ENCODE data around the gene KCTD4.

KCTD4 gene

DNA sequence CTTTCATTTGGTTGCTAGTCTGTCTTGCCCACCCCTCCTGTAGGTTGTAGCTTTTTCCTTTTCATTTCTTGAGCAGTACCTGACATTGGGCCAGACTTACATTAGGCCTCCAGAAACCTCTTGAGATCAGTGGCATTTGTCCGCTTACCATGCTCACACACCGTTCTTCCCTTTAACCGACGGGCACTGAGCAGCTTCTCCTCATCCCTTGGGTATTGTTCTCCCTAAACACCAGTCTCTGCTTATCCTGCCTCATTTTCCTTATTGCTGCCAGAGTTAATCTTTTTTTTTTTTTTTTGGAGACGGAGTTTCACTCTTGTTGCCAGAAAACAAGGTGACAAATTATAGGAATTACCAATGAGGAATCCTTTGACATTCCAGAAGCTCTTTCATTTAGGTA, 27.2 kb upstream of the KCTD4 start:
- DNase-seq: no peak
- TF ChIP-seq CTCF (IDR thresholded peaks at IDR 0.05; ENCODE audit: low read depth, low read length): no peak
- Histone ChIP-seq H3K4me3 (ENCODE audit: low read depth, low read length) (no peak overlapping the region), H3K4me1 (no peaks in the 10 kb centered on the region), H3K9me3 (no peaks in the 10 kb centered on the region), H3K36me3 (no peaks in the 10 kb centered on the region), H3K27me3 (no peaks in the 10 kb centered on the region)

GRCh38 chr13:45226024-45226423, 25.2 kb upstream of the KCTD4 start:
- Histone ChIP-seq H3K9me3 (no peaks in the 10 kb centered on the region), H3K4me3 (ENCODE audit: low read depth, low read length) (no peak overlapping the region), H3K4me1 (no peaks in the 10 kb centered on the region), H3K27me3 (no peaks in the 10 kb centered on the region), H3K36me3 (no peaks in the 10 kb centered on the region)
- no peak for DNase-seq
- TF ChIP-seq CTCF (IDR thresholded peaks at IDR 0.05; ENCODE audit: low read depth, low read length): no peak

- H3K4me3 ChIP-seq (ENCODE audit: low read depth, low read length): no peak overlapping the region
- DNase-seq: no peak
- H3K9me3 ChIP-seq: no peaks in the 10 kb centered on the region
- H3K4me1 ChIP-seq: no peaks in the 10 kb centered on the region
- TF ChIP-seq CTCF (IDR thresholded peaks at IDR 0.05; ENCODE audit: low read depth, low read length): no peak
- H3K27me3 ChIP-seq: no peaks in the 10 kb centered on the region
- H3K36me3 ChIP-seq: no peaks in the 10 kb centered on the region
These were observed 24.5 kb upstream of the KCTD4 start for GRCh38 chr13:45225370-45225769.

DNA sequence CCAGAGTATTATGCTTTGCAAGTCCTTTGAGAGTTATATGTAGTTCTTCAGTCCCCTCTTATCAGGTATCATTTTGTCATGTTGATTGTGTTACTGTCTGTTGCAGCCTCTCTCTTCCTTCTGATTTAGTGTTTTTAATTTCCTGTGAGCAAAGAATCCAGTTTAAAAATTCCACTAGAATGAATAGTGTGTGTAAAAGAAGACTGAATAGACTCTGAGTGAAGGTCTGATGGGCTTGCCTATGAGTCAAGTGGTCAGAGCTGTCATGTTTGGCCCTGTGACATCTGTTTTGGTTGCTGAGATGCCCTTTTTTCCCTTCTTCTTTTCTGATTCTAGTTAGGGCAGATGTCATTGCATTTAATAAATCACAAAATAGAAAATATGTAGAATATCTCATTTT, 23.3 kb upstream of the KCTD4 start:
- Histone ChIP-seq H3K36me3 (no peaks in the 10 kb centered on the region), H3K4me3 (ENCODE audit: low read depth, low read length) (no peak overlapping the region), H3K27me3 (no peaks in the 10 kb centered on the region), H3K9me3 (no peaks in the 10 kb centered on the region), H3K4me1 (no peaks in the 10 kb centered on the region)
- no peak for TF ChIP-seq CTCF (IDR thresholded peaks at IDR 0.05; ENCODE audit: low read depth, low read length)
- no peak for DNase-seq

DNA sequence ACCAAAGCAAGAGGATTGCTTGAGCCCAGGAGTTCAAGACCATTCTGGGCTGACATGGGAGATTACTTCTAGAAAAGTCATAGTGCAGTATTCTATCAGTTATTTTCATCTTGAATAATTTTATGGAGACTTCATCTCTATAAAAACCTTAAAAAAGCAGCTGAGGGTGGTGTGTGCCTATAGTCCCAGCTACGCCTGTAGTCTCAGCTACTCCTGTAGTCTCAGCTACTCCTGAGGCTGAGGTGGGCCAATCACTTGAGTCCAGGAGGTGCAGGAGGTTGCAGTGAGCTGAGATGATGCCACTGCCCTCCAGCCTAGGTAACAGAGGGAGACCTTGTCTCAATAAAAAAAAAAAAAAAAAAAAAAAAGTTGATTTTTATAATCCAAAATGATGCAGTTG, 22.1 kb upstream of the KCTD4 start:
- H3K4me1 ChIP-seq: no peaks in the 10 kb centered on the region
- H3K27me3 ChIP-seq: no peaks in the 10 kb centered on the region
- no peak for DNase-seq
- H3K9me3 ChIP-seq: no peaks in the 10 kb centered on the region
- H3K36me3 ChIP-seq: no peaks in the 10 kb centered on the region
- no peak for TF ChIP-seq CTCF (IDR thresholded peaks at IDR 0.05; ENCODE audit: low read depth, low read length)
- no peak overlapping the region for H3K4me3 ChIP-seq (ENCODE audit: low read depth, low read length)

DNA sequence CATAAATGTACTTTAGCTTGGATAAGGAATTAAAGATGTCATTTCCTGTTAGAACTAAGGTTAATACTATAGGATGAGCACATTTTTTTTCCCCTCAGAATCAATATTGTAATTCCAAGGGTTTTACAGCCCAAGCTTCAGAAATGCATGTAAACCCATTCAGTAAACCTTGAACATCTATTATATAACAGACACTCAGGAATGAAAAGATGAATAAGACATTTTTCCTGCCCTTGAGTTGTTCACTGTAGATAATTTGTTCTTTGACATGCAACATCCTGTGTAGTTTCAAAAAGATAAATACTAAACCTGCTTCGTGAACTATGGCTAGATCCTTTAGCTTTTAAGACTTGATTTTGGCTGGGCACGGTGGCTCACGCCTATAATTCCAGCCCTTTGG, 21.7 kb upstream of the KCTD4 start:
- DNase-seq: no peak
- no peak for TF ChIP-seq CTCF (IDR thresholded peaks at IDR 0.05; ENCODE audit: low read depth, low read length)
- no peak overlapping the region for H3K4me3 ChIP-seq (ENCODE audit: low read depth, low read length)
- H3K9me3 ChIP-seq: no peaks in the 10 kb centered on the region
- H3K27me3 ChIP-seq: no peaks in the 10 kb centered on the region
- no peaks in the 10 kb centered on the region for H3K4me1 ChIP-seq
- no peaks in the 10 kb centered on the region for H3K36me3 ChIP-seq
